Measurements from ENCODE around the gene SUB1. TPM values are rescaled to one million over a fixed set of nuclear protein-coding genes. Genes with fewer than 3 reads are reported as not detected.

SUB1 gene
- polyA plus RNA-seq, 6 donors from 2014 or later, result 393 to 545 (median 438) TPM

DNA sequence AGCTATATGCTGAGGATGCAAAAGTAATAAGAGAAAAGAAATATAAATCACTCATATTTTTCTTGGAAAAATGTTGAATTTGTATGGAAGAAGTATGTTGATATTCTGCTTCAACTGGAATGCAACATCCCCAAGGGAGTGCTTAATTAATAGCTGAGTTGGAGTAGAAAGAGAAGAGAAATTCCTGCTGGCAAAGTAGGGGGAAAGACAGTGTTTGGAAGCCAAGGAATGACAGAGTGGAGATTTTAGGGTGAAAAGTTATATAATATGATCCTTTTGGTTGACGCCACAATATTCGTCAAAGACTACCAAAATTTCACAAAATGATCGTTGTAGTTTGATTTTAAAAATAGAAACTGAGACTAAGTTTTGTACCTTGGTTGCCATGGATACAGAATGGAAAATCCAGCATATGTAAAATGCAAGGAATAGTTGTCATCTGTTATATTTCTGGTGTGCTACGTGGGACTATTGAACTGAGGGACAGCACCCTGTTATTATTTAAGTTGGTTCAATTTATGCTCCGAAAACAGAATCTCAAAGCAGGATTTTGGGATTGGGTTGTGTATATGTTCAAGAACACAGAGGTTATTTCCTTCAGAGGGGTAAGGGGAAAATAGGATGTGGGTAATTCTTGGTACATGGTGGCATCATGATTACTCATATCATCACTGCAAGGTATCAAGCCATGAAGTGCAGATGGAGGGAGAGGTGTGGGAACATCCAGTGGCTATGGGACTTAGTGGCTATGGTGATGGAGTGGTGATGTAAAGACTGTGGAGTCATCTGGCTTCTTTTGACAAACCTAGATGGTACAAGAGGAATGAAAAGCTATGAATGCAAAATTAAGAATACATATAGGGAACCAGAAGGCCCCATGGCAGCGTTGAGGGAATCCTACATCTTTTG is 61.0 kb downstream of the SUB1 start:
- Mint-ChIP-seq H3K9me3 (peaks cover 0 to 2% (median 0%) of the 10 kb centered on the region in 7 donors), H3K4me1 (peaks cover 0 to 2% (median 0%) of the 10 kb centered on the region in 3 donors), H3K27me3 (peaks cover 0 to 6% (median 0%) of the 10 kb centered on the region in 3 donors), H3K27ac (no peak overlapping the region), H3K36me3 (no peaks in the 10 kb centered on the region), H3K4me3 (no peak overlapping the region)
- no peak for ATAC-seq (ENCODE audit: low read depth in 2 of 2)
- no peak for DNase-seq

DNA sequence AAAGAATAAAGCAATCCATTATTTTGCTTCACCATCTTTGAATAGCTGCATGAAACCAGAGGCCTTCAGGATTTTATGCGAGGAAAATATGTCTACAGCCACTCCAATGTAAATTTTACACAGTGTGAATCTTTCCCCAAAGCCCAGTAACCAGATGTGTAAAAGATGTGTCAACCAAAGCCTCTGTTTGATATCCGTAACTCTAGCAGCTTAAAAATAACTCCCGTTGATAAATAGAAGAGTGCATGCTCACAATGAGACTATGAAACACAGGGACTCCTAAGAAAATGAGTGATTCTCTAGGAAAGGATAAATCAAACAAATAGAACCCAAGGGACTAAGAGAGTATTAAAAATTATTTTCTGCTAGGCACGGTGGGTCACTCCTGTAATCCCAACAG is 65.7 kb downstream of the SUB1 start:
- Mint-ChIP-seq H3K4me1 (peaks cover 0 to 2% (median 0%) of the 10 kb centered on the region in 3 donors), H3K27ac (no peak overlapping the region), H3K4me3 (no peak overlapping the region), H3K27me3 (peaks cover 0 to 11% (median 8%) of the 10 kb centered on the region in 3 donors), H3K9me3 (peaks cover 8 to 20% (median 12%) of the 10 kb centered on the region in 7 donors), H3K36me3 (peaks cover 0 to 12% of the 10 kb centered on the region in 2 donors)
- ATAC-seq (ENCODE audit: low read depth in 2 of 2) (no peak), DNase-seq (no peak)

DNA sequence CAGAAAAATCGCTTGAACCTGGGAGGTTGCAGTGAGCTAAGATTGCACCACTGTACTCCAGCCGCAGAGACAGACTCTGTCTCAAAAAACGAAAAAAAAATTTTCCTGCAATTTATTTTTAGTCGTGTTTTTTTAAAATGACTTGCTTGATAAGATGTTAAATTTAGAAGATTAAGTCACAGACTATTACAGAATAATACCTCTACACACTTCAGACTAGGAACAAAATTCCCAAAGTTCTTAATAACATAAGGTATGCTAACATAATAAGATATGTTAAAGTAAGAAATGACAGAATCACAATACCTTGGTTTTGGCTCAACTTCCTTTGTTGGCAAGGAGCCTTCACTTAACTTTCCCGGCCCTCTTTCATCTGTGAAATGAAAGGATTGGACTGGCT is 66.3 kb downstream of the SUB1 start:
- no peak overlapping the region for H3K27ac Mint-ChIP-seq
- peaks cover 0 to 11% (median 8%) of the 10 kb centered on the region in 3 donors for H3K27me3 Mint-ChIP-seq
- peaks cover 10 to 25% (median 16%) of the 10 kb centered on the region in 7 donors for H3K9me3 Mint-ChIP-seq
- H3K4me1 Mint-ChIP-seq, result peaks cover 0 to 2% (median 0%) of the 10 kb centered on the region in 3 donors
- H3K36me3 Mint-ChIP-seq, result peaks cover 0 to 12% of the 10 kb centered on the region in 2 donors
- H3K4me3 Mint-ChIP-seq, result no peak overlapping the region
- no peak for ATAC-seq (ENCODE audit: low read depth in 2 of 2)
- no peak for DNase-seq

Other genes starting within 250 kb of the SUB1 start
- 100 to 1,000 TPM in 4 of 6 donors, 10 to 100 TPM in 2; 95.4 to 125 (median 107) TPM for gene ZFR, start 140.8 kb upstream of the SUB1 start, polyA plus RNA-seq (ENCODE audit: low read depth in 6 of 6)
- gene NPR3, start 125.8 kb downstream of the SUB1 start, polyA plus RNA-seq (ENCODE audit: low read depth in 6 of 6), result not detected

Data from naive B cell (primary cell).